ENCODE data around the gene SAMM50.

DNA sequence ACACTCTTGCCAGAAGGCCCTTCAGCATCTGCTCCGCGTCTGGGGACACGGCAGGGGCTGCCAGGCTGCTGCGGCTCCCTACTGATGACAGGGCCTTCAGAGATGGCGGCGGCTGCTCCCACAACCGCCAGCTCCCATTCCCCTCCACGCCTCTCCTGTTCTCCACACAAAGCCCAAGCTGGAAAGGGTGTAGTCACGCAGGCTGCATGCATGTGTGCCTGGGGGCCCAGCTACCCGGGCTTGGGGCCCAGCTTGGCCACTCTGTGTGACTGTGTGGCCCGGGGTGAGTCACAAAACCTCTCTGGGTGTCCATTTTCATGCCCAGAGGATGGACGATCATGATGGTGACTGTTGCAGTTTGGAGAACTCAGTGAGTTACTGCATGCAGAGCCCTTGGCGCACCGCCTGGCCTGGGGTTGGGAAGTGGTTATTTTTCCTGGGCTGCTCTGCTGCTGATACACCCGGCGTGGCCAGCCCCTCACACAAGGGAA, 37.1 kb downstream of the SAMM50 start:
- TF ChIP-seq, protein P1, sequence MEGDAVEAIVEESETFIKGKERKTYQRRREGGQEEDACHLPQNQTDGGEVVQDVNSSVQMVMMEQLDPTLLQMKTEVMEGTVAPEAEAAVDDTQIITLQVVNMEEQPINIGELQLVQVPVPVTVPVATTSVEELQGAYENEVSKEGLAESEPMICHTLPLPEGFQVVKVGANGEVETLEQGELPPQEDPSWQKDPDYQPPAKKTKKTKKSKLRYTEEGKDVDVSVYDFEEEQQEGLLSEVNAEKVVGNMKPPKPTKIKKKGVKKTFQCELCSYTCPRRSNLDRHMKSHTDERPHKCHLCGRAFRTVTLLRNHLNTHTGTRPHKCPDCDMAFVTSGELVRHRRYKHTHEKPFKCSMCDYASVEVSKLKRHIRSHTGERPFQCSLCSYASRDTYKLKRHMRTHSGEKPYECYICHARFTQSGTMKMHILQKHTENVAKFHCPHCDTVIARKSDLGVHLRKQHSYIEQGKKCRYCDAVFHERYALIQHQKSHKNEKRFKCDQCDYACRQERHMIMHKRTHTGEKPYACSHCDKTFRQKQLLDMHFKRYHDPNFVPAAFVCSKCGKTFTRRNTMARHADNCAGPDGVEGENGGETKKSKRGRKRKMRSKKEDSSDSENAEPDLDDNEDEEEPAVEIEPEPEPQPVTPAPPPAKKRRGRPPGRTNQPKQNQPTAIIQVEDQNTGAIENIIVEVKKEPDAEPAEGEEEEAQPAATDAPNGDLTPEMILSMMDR (IDR thresholded peaks at IDR 0.05) = no peak
- no peak for TF ChIP-seq POLR2A (IDR thresholded peaks at IDR 0.05)
